ENCODE results near the gene AGMAT.

AGMAT gene

DNA sequence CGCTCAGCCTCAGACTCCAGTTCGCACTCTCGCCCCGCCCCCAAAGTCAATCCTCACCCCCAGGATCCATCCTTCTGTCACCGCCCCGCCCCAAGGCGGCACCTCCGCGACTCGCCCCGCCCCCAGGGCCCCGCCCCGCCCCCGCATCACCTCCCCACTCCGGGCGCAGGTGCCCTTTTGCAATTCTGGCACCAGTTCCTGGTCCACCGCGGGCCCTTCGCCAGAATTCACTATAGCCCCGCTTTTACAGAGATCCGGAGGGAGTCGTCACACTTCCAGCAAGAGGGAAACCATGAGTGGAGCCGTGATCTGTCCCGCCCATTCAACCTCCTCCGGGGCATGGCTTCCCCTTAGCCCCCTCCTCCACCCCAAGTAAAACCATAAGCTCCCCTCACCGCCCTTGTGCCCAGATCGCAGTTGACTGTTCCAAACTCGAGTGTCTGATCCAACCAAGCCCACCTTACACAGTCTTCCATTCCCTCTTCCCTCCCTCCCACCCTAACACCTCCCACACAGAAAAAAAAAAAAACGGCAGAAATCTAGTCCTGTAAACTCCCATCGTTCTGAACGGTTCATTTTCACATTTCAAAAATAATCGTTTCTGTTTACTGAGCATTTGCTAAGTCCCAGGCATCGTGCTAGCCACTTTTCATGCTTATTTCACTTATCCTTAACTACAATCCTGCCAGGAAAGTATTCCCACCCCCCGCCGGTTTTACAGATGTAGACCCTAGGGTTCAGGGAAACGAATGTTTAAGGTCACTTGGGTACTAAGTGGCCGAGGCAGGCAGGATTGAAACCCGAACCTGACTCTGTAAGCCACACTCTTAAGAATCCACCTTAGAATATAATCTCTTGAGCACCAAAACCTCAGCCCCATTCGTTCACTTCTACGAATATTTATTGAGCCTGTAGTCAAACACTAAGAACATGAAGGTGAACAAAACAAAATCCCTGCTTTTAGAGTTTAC, 59.5 kb downstream of the AGMAT start (continued):
- TF ChIP-seq PATZ1 (CRISPR knock-in tag; IDR thresholded peaks at IDR 0.05; ENCODE audit: borderline replicate concordance) (no peak), CSDC2 (CRISPR knock-in tag; IDR thresholded peaks at IDR 0.05) (no peak)

DNA sequence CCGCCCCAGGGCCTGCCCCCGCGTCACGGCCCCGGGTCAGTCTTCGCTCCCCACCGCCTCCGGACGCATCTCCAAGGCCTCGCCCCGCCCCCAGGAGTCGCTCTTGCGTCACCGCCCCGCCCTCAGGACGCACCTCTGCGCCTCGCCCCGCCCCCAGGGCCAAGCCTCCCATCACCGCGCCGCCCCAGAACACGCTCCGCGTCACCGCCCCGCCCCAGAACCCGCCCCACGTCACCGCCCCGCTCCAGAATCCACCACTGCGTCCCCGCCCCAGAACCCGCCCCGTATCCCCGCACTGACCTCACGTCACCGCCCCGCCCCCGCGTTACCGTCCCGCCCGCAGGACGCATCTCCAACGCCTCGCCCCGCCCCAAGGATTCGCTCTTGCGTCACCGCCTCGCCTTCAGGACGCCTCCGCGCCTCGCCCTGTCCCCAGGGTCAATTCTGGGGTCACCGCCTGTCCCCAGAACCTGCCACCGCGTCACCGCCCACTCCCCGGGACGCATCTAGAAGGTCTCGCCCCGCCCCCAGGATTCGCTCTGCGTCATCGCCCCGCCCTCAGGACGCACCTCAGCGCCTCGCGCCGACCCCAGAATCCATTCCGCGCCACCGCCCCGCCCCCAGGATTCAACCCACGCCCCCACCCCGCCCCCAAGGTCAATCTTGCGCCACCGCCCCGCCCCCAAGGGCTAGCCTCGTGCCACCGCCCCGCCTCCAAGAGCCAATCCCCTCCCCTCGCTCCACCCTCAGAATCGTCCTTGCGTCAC, 60.4 kb downstream of the AGMAT start:
- TF ChIP-seq ZNF8 (CRISPR knock-in tag; IDR thresholded peaks at IDR 0.05): no peak

GRCh38 chr1:15524021-15524282, 60.9 kb downstream of the AGMAT start, which contains the start of gene CASP9:
CASP9 (minus strand) TSS chr1:15524215; CDS start chr1:15524200, 15 bp downstream.
- TF ChIP-seq TCF4 (CRISPR knock-in tag; IDR thresholded peaks at IDR 0.05; ENCODE audit: borderline replicate concordance): no peak
- TF ChIP-seq GLIS3 (CRISPR knock-in tag; IDR thresholded peaks at IDR 0.05): no peak
- TF ChIP-seq ZNF8 (CRISPR knock-in tag; IDR thresholded peaks at IDR 0.05): no peak
- no peak for TF ChIP-seq ESRRG (CRISPR knock-in tag; IDR thresholded peaks at IDR 0.05)
- TF ChIP-seq ZC3H10 (CRISPR knock-in tag; IDR thresholded peaks at IDR 0.05): no peak
- TF ChIP-seq CREB5 (CRISPR knock-in tag; IDR thresholded peaks at IDR 0.05; ENCODE audit: low read depth): no peak
- TF ChIP-seq ISL1 (CRISPR knock-in tag; IDR thresholded peaks at IDR 0.05): no peak
- TF ChIP-seq RARB (CRISPR knock-in tag; IDR thresholded peaks at IDR 0.05): no peak
- no peak for TF ChIP-seq TSHZ2 (CRISPR knock-in tag; IDR thresholded peaks at IDR 0.05)
- no peak for TF ChIP-seq SNAI2 (CRISPR knock-in tag; IDR thresholded peaks at IDR 0.05)
- no peak for TF ChIP-seq ZNF565 (CRISPR knock-in tag; conservative IDR thresholded peaks at IDR 0.05; ENCODE audit: low read depth)
- no peak for TF ChIP-seq PATZ1 (CRISPR knock-in tag; IDR thresholded peaks at IDR 0.05; ENCODE audit: borderline replicate concordance)
- no peak for TF ChIP-seq PPARA (CRISPR knock-in tag; IDR thresholded peaks at IDR 0.05; ENCODE audit: borderline replicate concordance)
- no peak for TF ChIP-seq CSDC2 (CRISPR knock-in tag; IDR thresholded peaks at IDR 0.05)
- TF ChIP-seq ZFP3 (CRISPR knock-in tag; IDR thresholded peaks at IDR 0.05): no peak
- TF ChIP-seq OSR1 (CRISPR knock-in tag; IDR thresholded peaks at IDR 0.05): no peak
- TF ChIP-seq CSRNP3 (CRISPR knock-in tag; IDR thresholded peaks at IDR 0.05): no peak
- no peak for TF ChIP-seq TOX (CRISPR knock-in tag; IDR thresholded peaks at IDR 0.05; ENCODE audit: borderline replicate concordance)
- ATAC-seq: no peak

More for the DNA sequence above, 60.4 kb downstream of the AGMAT start:
- ATAC-seq: peak; percentile 68

Data from SK-N-SH treated with all-trans-retinoic acid at 6 μM for 48 hours (cell line).